GM23338 (cell line): ENCODE measurements around the gene ZNF346. TPM values are rescaled to one million over a fixed set of nuclear protein-coding genes. Genes with fewer than 3 reads are reported as not detected.

Source experiments
- ATAC-seq: fragments of 200-7000 bp; cut with Tn5 transposase; 3 replicates; pipeline ENCODE4 v1.9.1; 2020
- DNase-seq: peaks from one replicate; pipeline ENCODE4 v3.0.0-alpha.2; 2015; ENCODE audit warnings: low spot score
- H2AFZ ChIP-seq: fragments of 200-600 bp; sonication (generic); 2 replicates; pipeline ENCODE4 v1.8.0; 2016; ENCODE audit warnings: antibody characterized with exemption, mild to moderate bottlenecking, moderate library complexity
- H3F3A ChIP-seq: fragments of 200-600 bp; sonication (generic); replicated peaks from 2 replicates; pipeline ENCODE4 v1.8.0; 2017; ENCODE audit warnings: antibody characterized with exemption, mixed run types, low read depth
- H3K27ac ChIP-seq: fragments of 200-600 bp; sonication (generic); 2 replicates; pipeline ENCODE4 v1.6.1; 2016; ENCODE audit warnings: low read depth
- H3K27me3 ChIP-seq: fragments of 200-600 bp; sonication (generic); 2 replicates; pipeline ENCODE4 v1.8.0; 2016; ENCODE audit warnings: mild to moderate bottlenecking, mixed run types, moderate library complexity; ENCODE audit not compliant: insufficient read depth
- H3K36me3 ChIP-seq: fragments of 200-600 bp; sonication (generic); 2 replicates; pipeline ENCODE4 v1.8.0; 2016; ENCODE audit warnings: mild to moderate bottlenecking; ENCODE audit not compliant: insufficient read depth
- H3K4me1 ChIP-seq: fragments of 200-600 bp; sonication (generic); 2 replicates; pipeline ENCODE4 v1.8.0; 2016; ENCODE audit warnings: mild to moderate bottlenecking, moderate library complexity; ENCODE audit not compliant: insufficient read depth
- H3K4me2 ChIP-seq: fragments of 200-600 bp; sonication (generic); 2 replicates; pipeline ENCODE4 v1.7.1; 2017; ENCODE audit warnings: mixed run types
- H3K4me3 ChIP-seq: fragments of 200-600 bp; sonication (generic); 2 replicates; pipeline ENCODE4 v1.6.1; 2016; ENCODE audit warnings: mixed run types
- H3K79me2 ChIP-seq: fragments of 200-600 bp; sonication (generic); replicated peaks from 2 replicates; pipeline ENCODE4 v1.8.0; 2017; ENCODE audit warnings: mild to moderate bottlenecking; ENCODE audit not compliant: insufficient read depth
- H3K9me2 ChIP-seq: fragments of 200-600 bp; sonication (generic); 2 replicates; pipeline ENCODE4 v1.8.0; 2017; ENCODE audit not compliant: insufficient read depth
- H4K20me1 ChIP-seq: fragments of 200-600 bp; sonication (generic); replicated peaks from 2 replicates; pipeline ENCODE4 v1.8.0; 2017; ENCODE audit warnings: mild to moderate bottlenecking; ENCODE audit not compliant: insufficient read depth
- H3K27ac Mint-ChIP-seq: 2 replicates; pipeline ENCODE4 v1.8.0; 2020; ENCODE audit warnings: inconsistent platforms, mild to moderate bottlenecking, moderate library complexity, mixed read lengths
- H3K27me3 Mint-ChIP-seq: 3 replicates; pipeline ENCODE4 v1.8.0; 2022; ENCODE audit warnings: low read depth, mild to moderate bottlenecking, moderate library complexity, mixed read lengths, inconsistent platforms; ENCODE audit not compliant: insufficient read depth, poor library complexity
- H3K36me3 Mint-ChIP-seq: 3 replicates; pipeline ENCODE4 v1.8.0; 2021; ENCODE audit warnings: low read depth, mild to moderate bottlenecking, inconsistent platforms, moderate library complexity, mixed read lengths
- H3K4me1 Mint-ChIP-seq: 3 replicates; pipeline ENCODE4 v1.8.0; 2020; ENCODE audit warnings: mild to moderate bottlenecking, inconsistent platforms, mixed read lengths
- H3K4me3 Mint-ChIP-seq: 3 replicates; pipeline ENCODE4 v1.8.0; 2021; ENCODE audit warnings: moderate library complexity, mild to moderate bottlenecking, inconsistent platforms, mixed read lengths
- H3K9me3 Mint-ChIP-seq: 3 replicates; pipeline ENCODE4 v1.8.0; 2020; ENCODE audit warnings: moderate library complexity, mild to moderate bottlenecking, inconsistent platforms, mixed read lengths
- CREB1 ChIP-seq: fragments of 250-450 bp; sonication (Bioruptor Pico); IDR thresholded peaks from 2 replicates; pipeline ENCODE4 v1.5.0; 2020; ENCODE audit warnings: low read depth, mild to moderate bottlenecking, moderate library complexity
- EZH2 ChIP-seq: fragments of 200-600 bp; sonication (generic); IDR thresholded peaks from one replicate; pipeline ENCODE4 v1.8.0; 2017; ENCODE audit warnings: antibody characterized with exemption, mild to moderate bottlenecking, low read depth; ENCODE audit not compliant: unreplicated experiment
- EZH2phosphoT487 ChIP-seq: fragments of 200-600 bp; sonication (generic); IDR thresholded peaks from one replicate; pipeline ENCODE4 v1.8.1; 2018; ENCODE audit warnings: antibody characterized with exemption; ENCODE audit not compliant: unreplicated experiment
- JUNB ChIP-seq: IDR thresholded peaks from one replicate; pipeline ENCODE4 v1.6.1; 2016; ENCODE audit warnings: antibody characterized with exemption; ENCODE audit not compliant: unreplicated experiment
- NANOG ChIP-seq: IDR thresholded peaks from 2 replicates; pipeline ENCODE4 v1.6.1; 2016; ENCODE audit warnings: antibody characterized with exemption, borderline replicate concordance
- POLR2AphosphoS5 ChIP-seq: IDR thresholded peaks from 2 replicates; pipeline ENCODE4 v1.6.1; 2016; ENCODE audit warnings: antibody characterized with exemption, low read depth
- STAT1 ChIP-seq: IDR thresholded peaks from one replicate; pipeline ENCODE4 v1.6.1; 2016; ENCODE audit warnings: antibody characterized with exemption; ENCODE audit not compliant: unreplicated experiment
- ZNF114 ChIP-seq: fragments of 250-450 bp; sonication (Bioruptor Pico); IDR thresholded peaks from 2 replicates; pipeline ENCODE4 v1.5.0; 2020; ENCODE audit warnings: mild to moderate bottlenecking, moderate library complexity
- ZNF331 ChIP-seq: fragments of 250-450 bp; sonication (Bioruptor Pico); IDR thresholded peaks from 2 replicates; pipeline ENCODE4 v1.5.0; 2020; ENCODE audit warnings: low read depth, mild to moderate bottlenecking, moderate library complexity
- polyA plus RNA-seq: library from polyadenylated mRNA; unstranded; fragments of >200 nt; fragmentation: Nextera tagmentation; extraction: Ambion mirVana; gene quantifications from 2 replicates; pipeline ENCODE4 v1.2.1, GENCODE V29; 2016
- total RNA-seq: library from RNA; depleted of rRNA; stranded (reverse); fragments of >200 nt; shearing (Covaris generic); gene quantifications from 2 replicates; pipeline ENCODE4 v1.2.3, GENCODE V29; 2014
- TF ChIP-seq, protein P1 (sequence below): IDR thresholded peaks from one replicate; pipeline ENCODE4 v1.6.1; 2018; ENCODE audit warnings: antibody characterized with exemption; ENCODE audit not compliant: unreplicated experiment
- TF ChIP-seq, protein P2 (sequence below): IDR thresholded peaks from 2 replicates; pipeline ENCODE4 v1.6.1; 2016; ENCODE audit warnings: antibody characterized with exemption
- TF ChIP-seq, protein P3 (sequence below): fragments of 250-450 bp; sonication (Bioruptor Pico); IDR thresholded peaks from 2 replicates; pipeline ENCODE4 v1.5.0; 2020; ENCODE audit warnings: mild to moderate bottlenecking, moderate library complexity
- TF ChIP-seq, protein P4 (sequence below), 2 experiments: fragments of 200-600 bp in 1 of 2; sonication (generic) in 1 of 2; conservative IDR thresholded peaks; 2 replicates each; pipeline versions ENCODE4 v1.5.1 to v1.6.1; 2016 to 2017; ENCODE audit warnings: antibody characterized with exemption in 2 of 2, low read depth in 2 of 2, mild to moderate bottlenecking in 2 of 2, moderate library complexity in 1 of 2

The ZNF346 gene
- total and polyA plus RNA-seq, 2 experiments from 2014 or later: 11.0 to 27.2 TPM

DNA sequence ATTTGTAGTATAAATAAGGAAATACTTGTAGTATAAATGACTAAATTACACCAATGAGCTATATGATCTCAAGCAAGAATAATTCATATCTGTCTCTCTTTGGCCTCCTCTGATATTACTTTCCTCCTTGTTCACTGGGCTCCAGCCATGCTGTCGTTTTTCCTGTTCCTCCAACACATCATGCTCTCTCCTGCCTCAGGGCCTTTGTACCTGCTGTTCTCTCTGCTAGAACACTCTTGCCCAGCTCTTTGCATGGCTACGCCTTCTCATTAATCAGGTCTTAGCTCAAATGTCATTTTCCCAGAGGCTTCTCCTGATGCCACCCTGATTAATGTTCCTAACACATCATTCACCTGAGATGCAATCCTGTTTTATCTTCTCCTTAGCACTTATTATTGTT, 2.5 kb upstream of the ZNF346 start:
- no peak for TF ChIP-seq ZNF114 (CRISPR knock-in tag)
- TF ChIP-seq ZNF331 (CRISPR knock-in tag): no peak
- no peak for TF ChIP-seq CREB1 (CRISPR knock-in tag)
- no peak for TF ChIP-seq NANOG
- no peak for TF ChIP-seq JUNB
- TF ChIP-seq POLR2AphosphoS5: no peak
- TF ChIP-seq STAT1: no peak
- TF ChIP-seq EZH2: no peak
- TF ChIP-seq, protein P1, sequence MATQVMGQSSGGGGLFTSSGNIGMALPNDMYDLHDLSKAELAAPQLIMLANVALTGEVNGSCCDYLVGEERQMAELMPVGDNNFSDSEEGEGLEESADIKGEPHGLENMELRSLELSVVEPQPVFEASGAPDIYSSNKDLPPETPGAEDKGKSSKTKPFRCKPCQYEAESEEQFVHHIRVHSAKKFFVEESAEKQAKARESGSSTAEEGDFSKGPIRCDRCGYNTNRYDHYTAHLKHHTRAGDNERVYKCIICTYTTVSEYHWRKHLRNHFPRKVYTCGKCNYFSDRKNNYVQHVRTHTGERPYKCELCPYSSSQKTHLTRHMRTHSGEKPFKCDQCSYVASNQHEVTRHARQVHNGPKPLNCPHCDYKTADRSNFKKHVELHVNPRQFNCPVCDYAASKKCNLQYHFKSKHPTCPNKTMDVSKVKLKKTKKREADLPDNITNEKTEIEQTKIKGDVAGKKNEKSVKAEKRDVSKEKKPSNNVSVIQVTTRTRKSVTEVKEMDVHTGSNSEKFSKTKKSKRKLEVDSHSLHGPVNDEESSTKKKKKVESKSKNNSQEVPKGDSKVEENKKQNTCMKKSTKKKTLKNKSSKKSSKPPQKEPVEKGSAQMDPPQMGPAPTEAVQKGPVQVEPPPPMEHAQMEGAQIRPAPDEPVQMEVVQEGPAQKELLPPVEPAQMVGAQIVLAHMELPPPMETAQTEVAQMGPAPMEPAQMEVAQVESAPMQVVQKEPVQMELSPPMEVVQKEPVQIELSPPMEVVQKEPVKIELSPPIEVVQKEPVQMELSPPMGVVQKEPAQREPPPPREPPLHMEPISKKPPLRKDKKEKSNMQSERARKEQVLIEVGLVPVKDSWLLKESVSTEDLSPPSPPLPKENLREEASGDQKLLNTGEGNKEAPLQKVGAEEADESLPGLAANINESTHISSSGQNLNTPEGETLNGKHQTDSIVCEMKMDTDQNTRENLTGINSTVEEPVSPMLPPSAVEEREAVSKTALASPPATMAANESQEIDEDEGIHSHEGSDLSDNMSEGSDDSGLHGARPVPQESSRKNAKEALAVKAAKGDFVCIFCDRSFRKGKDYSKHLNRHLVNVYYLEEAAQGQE: no peak
- TF ChIP-seq, protein P2, sequence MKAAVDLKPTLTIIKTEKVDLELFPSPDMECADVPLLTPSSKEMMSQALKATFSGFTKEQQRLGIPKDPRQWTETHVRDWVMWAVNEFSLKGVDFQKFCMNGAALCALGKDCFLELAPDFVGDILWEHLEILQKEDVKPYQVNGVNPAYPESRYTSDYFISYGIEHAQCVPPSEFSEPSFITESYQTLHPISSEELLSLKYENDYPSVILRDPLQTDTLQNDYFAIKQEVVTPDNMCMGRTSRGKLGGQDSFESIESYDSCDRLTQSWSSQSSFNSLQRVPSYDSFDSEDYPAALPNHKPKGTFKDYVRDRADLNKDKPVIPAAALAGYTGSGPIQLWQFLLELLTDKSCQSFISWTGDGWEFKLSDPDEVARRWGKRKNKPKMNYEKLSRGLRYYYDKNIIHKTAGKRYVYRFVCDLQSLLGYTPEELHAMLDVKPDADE: no peak
- TF ChIP-seq EZH2phosphoT487: no peak
- TF ChIP-seq, protein P3, sequence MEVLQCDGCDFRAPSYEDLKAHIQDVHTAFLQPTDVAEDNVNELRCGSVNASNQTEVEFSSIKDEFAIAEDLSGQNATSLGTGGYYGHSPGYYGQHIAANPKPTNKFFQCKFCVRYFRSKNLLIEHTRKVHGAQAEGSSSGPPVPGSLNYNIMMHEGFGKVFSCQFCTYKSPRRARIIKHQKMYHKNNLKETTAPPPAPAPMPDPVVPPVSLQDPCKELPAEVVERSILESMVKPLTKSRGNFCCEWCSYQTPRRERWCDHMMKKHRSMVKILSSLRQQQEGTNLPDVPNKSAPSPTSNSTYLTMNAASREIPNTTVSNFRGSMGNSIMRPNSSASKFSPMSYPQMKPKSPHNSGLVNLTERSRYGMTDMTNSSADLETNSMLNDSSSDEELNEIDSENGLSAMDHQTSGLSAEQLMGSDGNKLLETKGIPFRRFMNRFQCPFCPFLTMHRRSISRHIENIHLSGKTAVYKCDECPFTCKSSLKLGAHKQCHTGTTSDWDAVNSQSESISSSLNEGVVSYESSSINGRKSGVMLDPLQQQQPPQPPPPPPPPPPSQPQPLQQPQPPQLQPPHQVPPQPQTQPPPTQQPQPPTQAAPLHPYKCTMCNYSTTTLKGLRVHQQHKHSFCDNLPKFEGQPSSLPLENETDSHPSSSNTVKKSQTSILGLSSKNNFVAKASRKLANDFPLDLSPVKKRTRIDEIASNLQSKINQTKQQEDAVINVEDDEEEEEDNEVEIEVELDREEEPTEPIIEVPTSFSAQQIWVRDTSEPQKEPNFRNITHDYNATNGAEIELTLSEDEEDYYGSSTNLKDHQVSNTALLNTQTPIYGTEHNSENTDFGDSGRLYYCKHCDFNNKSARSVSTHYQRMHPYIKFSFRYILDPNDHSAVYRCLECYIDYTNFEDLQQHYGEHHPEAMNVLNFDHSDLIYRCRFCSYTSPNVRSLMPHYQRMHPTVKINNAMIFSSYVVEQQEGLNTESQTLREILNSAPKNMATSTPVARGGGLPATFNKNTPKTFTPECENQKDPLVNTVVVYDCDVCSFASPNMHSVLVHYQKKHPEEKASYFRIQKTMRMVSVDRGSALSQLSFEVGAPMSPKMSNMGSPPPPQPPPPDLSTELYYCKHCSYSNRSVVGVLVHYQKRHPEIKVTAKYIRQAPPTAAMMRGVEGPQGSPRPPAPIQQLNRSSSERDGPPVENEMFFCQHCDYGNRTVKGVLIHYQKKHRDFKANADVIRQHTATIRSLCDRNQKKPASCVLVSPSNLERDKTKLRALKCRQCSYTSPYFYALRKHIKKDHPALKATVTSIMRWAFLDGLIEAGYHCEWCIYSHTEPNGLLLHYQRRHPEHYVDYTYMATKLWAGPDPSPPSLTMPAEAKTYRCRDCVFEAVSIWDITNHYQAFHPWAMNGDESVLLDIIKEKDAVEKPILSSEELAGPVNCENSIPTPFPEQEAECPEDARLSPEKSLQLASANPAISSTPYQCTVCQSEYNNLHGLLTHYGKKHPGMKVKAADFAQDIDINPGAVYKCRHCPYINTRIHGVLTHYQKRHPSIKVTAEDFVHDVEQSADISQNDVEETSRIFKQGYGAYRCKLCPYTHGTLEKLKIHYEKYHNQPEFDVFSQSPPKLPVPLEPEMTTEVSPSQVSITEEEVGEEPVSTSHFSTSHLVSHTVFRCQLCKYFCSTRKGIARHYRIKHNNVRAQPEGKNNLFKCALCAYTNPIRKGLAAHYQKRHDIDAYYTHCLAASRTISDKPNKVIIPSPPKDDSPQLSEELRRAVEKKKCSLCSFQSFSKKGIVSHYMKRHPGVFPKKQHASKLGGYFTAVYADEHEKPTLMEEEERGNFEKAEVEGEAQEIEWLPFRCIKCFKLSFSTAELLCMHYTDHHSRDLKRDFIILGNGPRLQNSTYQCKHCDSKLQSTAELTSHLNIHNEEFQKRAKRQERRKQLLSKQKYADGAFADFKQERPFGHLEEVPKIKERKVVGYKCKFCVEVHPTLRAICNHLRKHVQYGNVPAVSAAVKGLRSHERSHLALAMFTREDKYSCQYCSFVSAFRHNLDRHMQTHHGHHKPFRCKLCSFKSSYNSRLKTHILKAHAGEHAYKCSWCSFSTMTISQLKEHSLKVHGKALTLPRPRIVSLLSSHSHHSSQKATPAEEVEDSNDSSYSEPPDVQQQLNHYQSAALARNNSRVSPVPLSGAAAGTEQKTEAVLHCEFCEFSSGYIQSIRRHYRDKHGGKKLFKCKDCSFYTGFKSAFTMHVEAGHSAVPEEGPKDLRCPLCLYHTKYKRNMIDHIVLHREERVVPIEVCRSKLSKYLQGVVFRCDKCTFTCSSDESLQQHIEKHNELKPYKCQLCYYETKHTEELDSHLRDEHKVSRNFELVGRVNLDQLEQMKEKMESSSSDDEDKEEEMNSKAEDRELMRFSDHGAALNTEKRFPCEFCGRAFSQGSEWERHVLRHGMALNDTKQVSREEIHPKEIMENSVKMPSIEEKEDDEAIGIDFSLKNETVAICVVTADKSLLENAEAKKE (CRISPR knock-in tag): no peak
- TF ChIP-seq, protein P4, sequence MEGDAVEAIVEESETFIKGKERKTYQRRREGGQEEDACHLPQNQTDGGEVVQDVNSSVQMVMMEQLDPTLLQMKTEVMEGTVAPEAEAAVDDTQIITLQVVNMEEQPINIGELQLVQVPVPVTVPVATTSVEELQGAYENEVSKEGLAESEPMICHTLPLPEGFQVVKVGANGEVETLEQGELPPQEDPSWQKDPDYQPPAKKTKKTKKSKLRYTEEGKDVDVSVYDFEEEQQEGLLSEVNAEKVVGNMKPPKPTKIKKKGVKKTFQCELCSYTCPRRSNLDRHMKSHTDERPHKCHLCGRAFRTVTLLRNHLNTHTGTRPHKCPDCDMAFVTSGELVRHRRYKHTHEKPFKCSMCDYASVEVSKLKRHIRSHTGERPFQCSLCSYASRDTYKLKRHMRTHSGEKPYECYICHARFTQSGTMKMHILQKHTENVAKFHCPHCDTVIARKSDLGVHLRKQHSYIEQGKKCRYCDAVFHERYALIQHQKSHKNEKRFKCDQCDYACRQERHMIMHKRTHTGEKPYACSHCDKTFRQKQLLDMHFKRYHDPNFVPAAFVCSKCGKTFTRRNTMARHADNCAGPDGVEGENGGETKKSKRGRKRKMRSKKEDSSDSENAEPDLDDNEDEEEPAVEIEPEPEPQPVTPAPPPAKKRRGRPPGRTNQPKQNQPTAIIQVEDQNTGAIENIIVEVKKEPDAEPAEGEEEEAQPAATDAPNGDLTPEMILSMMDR (conservative IDR thresholded peaks at IDR 0.05; ENCODE audit: low read depth in 2 of 2): no peak
- peaks cover 13% of the 10 kb centered on the region for H3K4me1 Mint-ChIP-seq
- Histone ChIP-seq H3F3A (peaks cover 6% of the 10 kb centered on the region; the same call in 1 of the 2 replicates), H3K36me3 (no peaks in the 10 kb centered on the region), H3K27me3 (no peaks in the 10 kb centered on the region), H3K4me2 (no peak overlapping the region), H3K9me2 (no peaks in the 10 kb centered on the region), H3K27ac (no peak overlapping the region), H3K79me2 (peaks cover 16% of the 10 kb centered on the region), H2AFZ (no peak overlapping the region), H4K20me1 (no peaks in the 10 kb centered on the region), H3K4me1 (peaks cover 6% of the 10 kb centered on the region), H3K4me3 (no peak overlapping the region)
- no peaks in the 10 kb centered on the region; the same call in 2 of the 3 replicates for H3K9me3 Mint-ChIP-seq
- DNase-seq: no peak
- H3K27ac Mint-ChIP-seq: no peak overlapping the region
- H3K27me3 Mint-ChIP-seq: peaks cover 8% of the 10 kb centered on the region
- H3K36me3 Mint-ChIP-seq: peaks cover 7% of the 10 kb centered on the region; the same call in 2 of the 3 replicates
- no peak for ATAC-seq
- H3K4me3 Mint-ChIP-seq: no peak overlapping the region
